Liver (tissue), 3 donors: ENCODE data around the gene LAMA5.
A peak's percentile ranks its signal among the peaks of the same experiment; 100 is the strongest.

Experiments
- EGR1 ChIP-seq, 2 donors: IDR thresholded peaks; 2 replicates each; pipeline ENCODE4 v1.6.1; 2016 to 2018; ENCODE audit warnings: antibody characterized with exemption in 2 of 2, low read depth in 2 of 2
- GABPA ChIP-seq, 2 donors: IDR thresholded peaks in 1 of 2; conservative IDR thresholded peaks in 1 of 2; 2 replicates each; pipeline ENCODE4 v1.6.1; 2016; ENCODE audit warnings: antibody characterized with exemption in 2 of 2, mild to moderate bottlenecking in 1 of 2, moderate library complexity in 1 of 2
- HNF4A ChIP-seq, 2 donors: conservative IDR thresholded peaks; 2 replicates each; pipeline ENCODE4 v1.6.1; 2016; ENCODE audit warnings: antibody characterized with exemption in 2 of 2, mild to moderate bottlenecking in 2 of 2
- JUND ChIP-seq, 2 donors: IDR thresholded peaks; 2 replicates each; pipeline ENCODE4 v1.6.1; 2016; ENCODE audit warnings: antibody characterized with exemption in 2 of 2
- RAD21 ChIP-seq, 2 donors: IDR thresholded peaks; 2 replicates each; pipeline ENCODE4 v1.6.1; 2016; ENCODE audit warnings: antibody characterized with exemption in 2 of 2, mild to moderate bottlenecking in 2 of 2
- SP1 ChIP-seq: IDR thresholded peaks from 2 replicates; pipeline ENCODE4 v1.6.1; 2018; ENCODE audit warnings: antibody characterized with exemption, mild to moderate bottlenecking
- TAF1 ChIP-seq: conservative IDR thresholded peaks from 2 replicates; pipeline ENCODE4 v1.6.1; 2016; ENCODE audit warnings: antibody characterized with exemption, mild to moderate bottlenecking
- YY1 ChIP-seq: IDR thresholded peaks from 2 replicates; pipeline ENCODE4 v1.6.1; 2016; ENCODE audit warnings: antibody characterized with exemption, mild to moderate bottlenecking
- TF ChIP-seq, protein P1 (sequence below): fragments of 150-350 bp; IDR thresholded peaks from 2 replicates; pipeline ENCODE4 v1.5.1; 2017; ENCODE audit warnings: improper control_type of control experiment, low read depth, low read length; ENCODE audit not compliant: missing input control
- TF ChIP-seq, protein P2 (sequence below): IDR thresholded peaks from 2 replicates; pipeline ENCODE4 v1.6.1; 2016; ENCODE audit warnings: antibody characterized with exemption
- TF ChIP-seq, protein P3 (sequence below): IDR thresholded peaks from 2 replicates; pipeline ENCODE4 v1.6.1; 2016; ENCODE audit warnings: antibody characterized with exemption, mild to moderate bottlenecking
- TF ChIP-seq, protein P4 (sequence below): IDR thresholded peaks from 2 replicates; pipeline ENCODE4 v1.6.1; 2016; ENCODE audit warnings: antibody characterized with exemption
- TF ChIP-seq, protein P5 (sequence below): IDR thresholded peaks from 2 replicates; pipeline ENCODE4 v1.6.1; 2016; ENCODE audit warnings: antibody characterized with exemption
- donor health status: healthy.
- donor health status: healthy.

DNA sequence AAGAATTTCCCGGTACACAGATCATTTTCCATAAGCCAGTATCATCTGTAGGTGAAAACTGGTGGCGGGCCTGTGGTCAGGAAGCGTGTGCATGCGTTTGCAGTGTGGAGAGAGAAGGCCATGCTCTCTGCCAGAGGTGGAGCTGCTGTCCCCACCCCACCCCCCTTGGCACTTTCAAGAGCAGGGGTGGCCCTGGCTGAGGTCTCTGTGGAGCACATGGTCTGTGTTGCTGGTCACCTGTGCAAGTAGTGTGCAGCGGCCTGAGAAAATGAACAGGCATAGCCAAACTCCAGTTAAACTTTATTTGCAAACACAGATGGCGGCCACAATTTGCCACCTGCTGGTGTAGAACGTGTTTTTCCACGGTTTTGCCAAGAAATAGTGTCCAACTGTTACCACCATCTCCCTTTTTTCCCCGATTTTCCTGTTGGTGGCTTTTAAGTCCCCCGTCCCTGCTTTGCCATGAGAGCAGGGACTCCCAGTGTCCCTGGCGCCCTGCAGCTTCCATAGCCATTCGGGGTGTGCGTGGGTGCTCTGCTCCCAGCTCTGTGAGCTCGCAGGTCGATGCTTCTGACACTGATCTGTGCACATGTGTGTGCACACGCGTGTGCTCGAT, 61.9 kb downstream of the LAMA5 start:
- TF ChIP-seq, protein P1, sequence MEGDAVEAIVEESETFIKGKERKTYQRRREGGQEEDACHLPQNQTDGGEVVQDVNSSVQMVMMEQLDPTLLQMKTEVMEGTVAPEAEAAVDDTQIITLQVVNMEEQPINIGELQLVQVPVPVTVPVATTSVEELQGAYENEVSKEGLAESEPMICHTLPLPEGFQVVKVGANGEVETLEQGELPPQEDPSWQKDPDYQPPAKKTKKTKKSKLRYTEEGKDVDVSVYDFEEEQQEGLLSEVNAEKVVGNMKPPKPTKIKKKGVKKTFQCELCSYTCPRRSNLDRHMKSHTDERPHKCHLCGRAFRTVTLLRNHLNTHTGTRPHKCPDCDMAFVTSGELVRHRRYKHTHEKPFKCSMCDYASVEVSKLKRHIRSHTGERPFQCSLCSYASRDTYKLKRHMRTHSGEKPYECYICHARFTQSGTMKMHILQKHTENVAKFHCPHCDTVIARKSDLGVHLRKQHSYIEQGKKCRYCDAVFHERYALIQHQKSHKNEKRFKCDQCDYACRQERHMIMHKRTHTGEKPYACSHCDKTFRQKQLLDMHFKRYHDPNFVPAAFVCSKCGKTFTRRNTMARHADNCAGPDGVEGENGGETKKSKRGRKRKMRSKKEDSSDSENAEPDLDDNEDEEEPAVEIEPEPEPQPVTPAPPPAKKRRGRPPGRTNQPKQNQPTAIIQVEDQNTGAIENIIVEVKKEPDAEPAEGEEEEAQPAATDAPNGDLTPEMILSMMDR: no peak
- TF ChIP-seq, protein P2, sequence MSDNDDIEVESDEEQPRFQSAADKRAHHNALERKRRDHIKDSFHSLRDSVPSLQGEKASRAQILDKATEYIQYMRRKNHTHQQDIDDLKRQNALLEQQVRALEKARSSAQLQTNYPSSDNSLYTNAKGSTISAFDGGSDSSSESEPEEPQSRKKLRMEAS: no peak
- TF ChIP-seq TAF1 (no peak), JUND (IDR thresholded peaks at IDR 0.05) (no peak), YY1 (peak; percentile 19), SP1 (no peak), GABPA (IDR thresholded peaks at IDR 0.05 in 1 of 2, conservative IDR thresholded peaks at IDR 0.05 in 1 of 2) (no peak), EGR1 (IDR thresholded peaks at IDR 0.05; ENCODE audit: low read depth in 2 of 2) (no peak), HNF4A (conservative IDR thresholded peaks at IDR 0.05) (no peak), RAD21 (IDR thresholded peaks at IDR 0.05) (no peak)
- TF ChIP-seq, protein P3, sequence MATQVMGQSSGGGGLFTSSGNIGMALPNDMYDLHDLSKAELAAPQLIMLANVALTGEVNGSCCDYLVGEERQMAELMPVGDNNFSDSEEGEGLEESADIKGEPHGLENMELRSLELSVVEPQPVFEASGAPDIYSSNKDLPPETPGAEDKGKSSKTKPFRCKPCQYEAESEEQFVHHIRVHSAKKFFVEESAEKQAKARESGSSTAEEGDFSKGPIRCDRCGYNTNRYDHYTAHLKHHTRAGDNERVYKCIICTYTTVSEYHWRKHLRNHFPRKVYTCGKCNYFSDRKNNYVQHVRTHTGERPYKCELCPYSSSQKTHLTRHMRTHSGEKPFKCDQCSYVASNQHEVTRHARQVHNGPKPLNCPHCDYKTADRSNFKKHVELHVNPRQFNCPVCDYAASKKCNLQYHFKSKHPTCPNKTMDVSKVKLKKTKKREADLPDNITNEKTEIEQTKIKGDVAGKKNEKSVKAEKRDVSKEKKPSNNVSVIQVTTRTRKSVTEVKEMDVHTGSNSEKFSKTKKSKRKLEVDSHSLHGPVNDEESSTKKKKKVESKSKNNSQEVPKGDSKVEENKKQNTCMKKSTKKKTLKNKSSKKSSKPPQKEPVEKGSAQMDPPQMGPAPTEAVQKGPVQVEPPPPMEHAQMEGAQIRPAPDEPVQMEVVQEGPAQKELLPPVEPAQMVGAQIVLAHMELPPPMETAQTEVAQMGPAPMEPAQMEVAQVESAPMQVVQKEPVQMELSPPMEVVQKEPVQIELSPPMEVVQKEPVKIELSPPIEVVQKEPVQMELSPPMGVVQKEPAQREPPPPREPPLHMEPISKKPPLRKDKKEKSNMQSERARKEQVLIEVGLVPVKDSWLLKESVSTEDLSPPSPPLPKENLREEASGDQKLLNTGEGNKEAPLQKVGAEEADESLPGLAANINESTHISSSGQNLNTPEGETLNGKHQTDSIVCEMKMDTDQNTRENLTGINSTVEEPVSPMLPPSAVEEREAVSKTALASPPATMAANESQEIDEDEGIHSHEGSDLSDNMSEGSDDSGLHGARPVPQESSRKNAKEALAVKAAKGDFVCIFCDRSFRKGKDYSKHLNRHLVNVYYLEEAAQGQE: no peak
- TF ChIP-seq, protein P4, sequence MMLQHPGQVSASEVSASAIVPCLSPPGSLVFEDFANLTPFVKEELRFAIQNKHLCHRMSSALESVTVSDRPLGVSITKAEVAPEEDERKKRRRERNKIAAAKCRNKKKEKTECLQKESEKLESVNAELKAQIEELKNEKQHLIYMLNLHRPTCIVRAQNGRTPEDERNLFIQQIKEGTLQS: no peak
- TF ChIP-seq, protein P5, sequence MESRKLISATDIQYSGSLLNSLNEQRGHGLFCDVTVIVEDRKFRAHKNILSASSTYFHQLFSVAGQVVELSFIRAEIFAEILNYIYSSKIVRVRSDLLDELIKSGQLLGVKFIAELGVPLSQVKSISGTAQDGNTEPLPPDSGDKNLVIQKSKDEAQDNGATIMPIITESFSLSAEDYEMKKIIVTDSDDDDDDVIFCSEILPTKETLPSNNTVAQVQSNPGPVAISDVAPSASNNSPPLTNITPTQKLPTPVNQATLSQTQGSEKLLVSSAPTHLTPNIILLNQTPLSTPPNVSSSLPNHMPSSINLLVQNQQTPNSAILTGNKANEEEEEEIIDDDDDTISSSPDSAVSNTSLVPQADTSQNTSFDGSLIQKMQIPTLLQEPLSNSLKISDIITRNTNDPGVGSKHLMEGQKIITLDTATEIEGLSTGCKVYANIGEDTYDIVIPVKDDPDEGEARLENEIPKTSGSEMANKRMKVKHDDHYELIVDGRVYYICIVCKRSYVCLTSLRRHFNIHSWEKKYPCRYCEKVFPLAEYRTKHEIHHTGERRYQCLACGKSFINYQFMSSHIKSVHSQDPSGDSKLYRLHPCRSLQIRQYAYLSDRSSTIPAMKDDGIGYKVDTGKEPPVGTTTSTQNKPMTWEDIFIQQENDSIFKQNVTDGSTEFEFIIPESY: no peak
